ENCODE measurements around the gene PTPRK.

Gene PTPRK

GRCh38 chr6:128520436-128521281 is at the start of gene PTPRK:
Gene PTPRK, minus strand, starts transcription at chr6:128520599. Its CDS starts 241 bp downstream, at chr6:128520358.
- TF ChIP-seq, protein P1, sequence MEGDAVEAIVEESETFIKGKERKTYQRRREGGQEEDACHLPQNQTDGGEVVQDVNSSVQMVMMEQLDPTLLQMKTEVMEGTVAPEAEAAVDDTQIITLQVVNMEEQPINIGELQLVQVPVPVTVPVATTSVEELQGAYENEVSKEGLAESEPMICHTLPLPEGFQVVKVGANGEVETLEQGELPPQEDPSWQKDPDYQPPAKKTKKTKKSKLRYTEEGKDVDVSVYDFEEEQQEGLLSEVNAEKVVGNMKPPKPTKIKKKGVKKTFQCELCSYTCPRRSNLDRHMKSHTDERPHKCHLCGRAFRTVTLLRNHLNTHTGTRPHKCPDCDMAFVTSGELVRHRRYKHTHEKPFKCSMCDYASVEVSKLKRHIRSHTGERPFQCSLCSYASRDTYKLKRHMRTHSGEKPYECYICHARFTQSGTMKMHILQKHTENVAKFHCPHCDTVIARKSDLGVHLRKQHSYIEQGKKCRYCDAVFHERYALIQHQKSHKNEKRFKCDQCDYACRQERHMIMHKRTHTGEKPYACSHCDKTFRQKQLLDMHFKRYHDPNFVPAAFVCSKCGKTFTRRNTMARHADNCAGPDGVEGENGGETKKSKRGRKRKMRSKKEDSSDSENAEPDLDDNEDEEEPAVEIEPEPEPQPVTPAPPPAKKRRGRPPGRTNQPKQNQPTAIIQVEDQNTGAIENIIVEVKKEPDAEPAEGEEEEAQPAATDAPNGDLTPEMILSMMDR (IDR thresholded peaks at IDR 0.05; ENCODE audit: control insufficient read depth, insufficient read depth, low read depth, low read length, missing control alignments): peak; percentile 14
- peak within 1 kb of the TSS; percentile 97 for H3K4me3 ChIP-seq (ENCODE audit: control insufficient read depth, low read depth, low read length)
- DNase-seq (ENCODE audit: low read depth): no peak

GRCh38 chr6:128567029-128567428 is 46.6 kb upstream of the PTPRK start:
- H3K4me3 ChIP-seq (ENCODE audit: control insufficient read depth, low read depth, low read length): no peak overlapping the region
- TF ChIP-seq, protein P1 (IDR thresholded peaks at IDR 0.05; ENCODE audit: control insufficient read depth, insufficient read depth, low read depth, low read length, missing control alignments): no peak

DNA sequence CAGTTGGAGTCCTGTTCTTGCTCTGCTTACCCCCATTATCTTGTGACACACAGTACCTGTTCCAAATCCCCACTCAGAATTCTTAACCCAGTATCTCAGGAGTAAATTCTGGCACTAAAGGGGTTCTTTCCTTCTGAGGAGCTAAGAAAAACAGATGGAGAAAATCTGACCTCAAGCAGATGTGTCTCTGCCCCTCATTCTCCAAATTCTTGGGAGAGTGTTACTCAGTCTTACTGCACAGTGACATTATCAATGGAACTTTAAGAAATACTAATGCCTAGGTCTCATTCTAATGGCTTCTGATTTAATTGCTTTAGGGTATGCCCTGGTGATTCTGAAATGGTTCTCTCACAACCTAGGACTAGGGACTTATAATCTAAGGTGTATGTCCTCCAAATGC is 40.6 kb upstream of the PTPRK start:
- TF ChIP-seq, protein P1 (IDR thresholded peaks at IDR 0.05; ENCODE audit: control insufficient read depth, insufficient read depth, low read depth, low read length, missing control alignments): no peak
- DNase-seq (ENCODE audit: low read depth): no peak
- no peak overlapping the region for H3K4me3 ChIP-seq (ENCODE audit: control insufficient read depth, low read depth, low read length)

More at GRCh38 chr6:128567029-128567428, 46.6 kb upstream of the PTPRK start:
- peak; percentile 42 for DNase-seq (ENCODE audit: low read depth)

DNA sequence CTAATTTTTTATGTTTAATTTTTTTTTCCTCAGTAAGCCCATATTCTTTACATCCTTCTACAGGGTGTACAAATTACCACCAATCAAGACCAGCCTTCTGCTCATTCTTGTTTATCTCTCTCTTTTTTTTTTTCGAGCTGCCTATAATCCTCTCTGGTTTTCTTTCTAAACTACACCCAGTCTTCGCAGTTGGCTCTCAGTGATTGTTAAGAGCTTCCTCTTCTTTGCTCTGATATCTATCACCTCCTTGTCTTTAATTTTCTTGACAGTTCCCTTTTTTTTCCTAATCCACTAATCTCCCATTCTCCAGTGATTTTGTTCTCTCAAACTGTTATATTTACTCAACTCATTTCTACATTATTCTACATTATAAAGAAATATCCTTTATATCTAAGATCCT is 38.5 kb upstream of the PTPRK start:
- no peak for DNase-seq (ENCODE audit: low read depth)
- TF ChIP-seq, protein P1 (IDR thresholded peaks at IDR 0.05; ENCODE audit: control insufficient read depth, insufficient read depth, low read depth, low read length, missing control alignments): no peak
- H3K4me3 ChIP-seq (ENCODE audit: control insufficient read depth, low read depth, low read length): no peak overlapping the region

- H3K4me3 ChIP-seq (ENCODE audit: control insufficient read depth, low read depth, low read length): no peak overlapping the region
- TF ChIP-seq, protein P1 (IDR thresholded peaks at IDR 0.05; ENCODE audit: control insufficient read depth, insufficient read depth, low read depth, low read length, missing control alignments): no peak
- no peak for DNase-seq (ENCODE audit: low read depth)
These were observed 37.6 kb upstream of the PTPRK start for GRCh38 chr6:128558021-128558420.

GRCh38 chr6:128557081-128557480 is 36.7 kb upstream of the PTPRK start:
- DNase-seq (ENCODE audit: low read depth): no peak
- TF ChIP-seq, protein P1 (IDR thresholded peaks at IDR 0.05; ENCODE audit: control insufficient read depth, insufficient read depth, low read depth, low read length, missing control alignments): no peak
- H3K4me3 ChIP-seq (ENCODE audit: control insufficient read depth, low read depth, low read length): no peak overlapping the region
